HCT116 (cell line): ENCODE data around the gene XKR7. TPM values are rescaled to one million over a fixed set of nuclear protein-coding genes. Genes with fewer than 3 reads are reported as not detected.

Experiments
- ATAC-seq: fragments of 200-7000 bp; cut with Tn5 transposase; 2 replicates; pipeline ENCODE4 v1.9.1; 2020; ENCODE audit warnings: mild to moderate bottlenecking, moderate library complexity
- BruUV-seq: library from RNA; stranded (reverse); fragments of 400-500 nt; replicated peaks from 2 replicates; lab custom pipeline; 2021; lab: Mats Ljungman, UMichigan
- CTCF ChIA-PET: fragments of 300-600 bp; sonication (Branson Sonifier 250); formaldehyde crosslinking; loops from one replicate; lab custom pipeline; 2021; ENCODE audit warnings: antibody characterized with exemption; lab: Charles Lee
- POLR2A ChIA-PET: fragments of 300-600, 350-600 bp; sonication (Branson Sonifier 250); formaldehyde crosslinking; loops from one replicate; lab custom pipeline; 2021; ENCODE audit warnings: antibody characterized with exemption; lab: Charles Lee
- RAD21 ChIA-PET, 2 experiments: fragments of 300-600 bp; sonication (Branson Sonifier 250); formaldehyde crosslinking; loops; one replicate each; lab custom pipeline; 2023; ENCODE audit warnings: low total read pairs in 2 of 2; ENCODE audit not compliant: uncharacterized antibody in 2 of 2, unreplicated experiment in 2 of 2, low non-redundant PET in 1 of 2; lab: Charles Lee
- DNase-seq: peaks from one replicate; pipeline ENCODE4 v3.0.0-alpha.2; 2010; ENCODE audit warnings: low read depth, low spot score
- H2AFZ ChIP-seq: fragments of 200-600 bp; shearing (Covaris generic), sonication (generic); 2 replicates; pipeline ENCODE4 v1.6.1; 2017; ENCODE audit warnings: low read depth, mixed run types, mixed read lengths, antibody characterized with exemption, low read length; ENCODE audit not compliant: poor library complexity, severe bottlenecking
- H3K27ac ChIP-seq: 2 replicates; pipeline ENCODE4 v1.5.1; 2012; ENCODE audit warnings: low read depth, low read length
- H3K27me3 ChIP-seq: fragments of 200-600 bp; sonication (generic); 2 replicates; pipeline ENCODE4 v1.6.1; 2016; ENCODE audit warnings: mixed run types, low read length, mixed read lengths; ENCODE audit not compliant: insufficient read depth
- H3K36me3 ChIP-seq, 2 experiments: fragments of 200-500 bp in 1 of 2; fragments of 200-600 bp in 1 of 2; sonication (Bioruptor generic) in 1 of 2; sonication (generic) in 1 of 2; 2 replicates each; pipeline versions ENCODE4 v1.5.1 to v1.6.1; 2014 to 2016; ENCODE audit warnings: low read length in 2 of 2, inconsistent platforms in 1 of 2, mixed read lengths in 1 of 2, mixed run types in 1 of 2; ENCODE audit not compliant: insufficient read depth in 2 of 2, control insufficient read depth in 1 of 2
- H3K4me1 ChIP-seq, 2 experiments: fragments of 200-600 bp in 1 of 2; sonication (generic) in 1 of 2; 2 replicates each; pipeline versions ENCODE4 v1.5.1 to v1.6.1; 2012 to 2017; ENCODE audit warnings: low read length in 2 of 2, inconsistent platforms in 1 of 2, mild to moderate bottlenecking in 1 of 2, mixed read lengths in 1 of 2, mixed run types in 1 of 2, moderate library complexity in 1 of 2; ENCODE audit not compliant: insufficient read depth in 2 of 2, control insufficient read depth in 1 of 2
- H3K4me2 ChIP-seq: fragments of 200-600 bp; sonication (generic); 2 replicates; pipeline ENCODE4 v1.6.1; 2017; ENCODE audit warnings: mixed run types, low read length, mixed read lengths
- H3K4me3 ChIP-seq, 2 experiments: fragments of 200-600 bp in 1 of 2; sonication (generic) in 1 of 2; replicated peaks in 1 of 2; 2 replicates each; pipeline ENCODE4 v1.5.1; 2011 to 2016; ENCODE audit warnings: low read length in 2 of 2, control low read depth in 1 of 2, low read depth in 1 of 2, mild to moderate bottlenecking in 1 of 2, mixed read lengths in 1 of 2, mixed run types in 1 of 2
- H3K79me2 ChIP-seq: fragments of 200-600 bp; sonication (generic); 2 replicates; pipeline ENCODE4 v1.6.1; 2017; ENCODE audit warnings: mild to moderate bottlenecking, mixed run types, low read length, moderate library complexity, mixed read lengths; ENCODE audit not compliant: insufficient read depth
- H3K9ac ChIP-seq: fragments of 200-600 bp; sonication (generic); 2 replicates; pipeline ENCODE4 v1.6.1; 2016; ENCODE audit warnings: low read length, mixed read lengths
- H3K9me2 ChIP-seq: fragments of 200-600 bp; sonication (generic), shearing (Covaris generic); 2 replicates; pipeline ENCODE4 v1.6.1; 2017; ENCODE audit warnings: mixed run types, mild to moderate bottlenecking, moderate library complexity; ENCODE audit not compliant: insufficient read depth
- H3K9me3 ChIP-seq, 2 experiments: fragments of 200-500 bp in 1 of 2; fragments of 200-600 bp in 1 of 2; sonication (Bioruptor generic) in 1 of 2; sonication (generic) in 1 of 2; 2 replicates each; pipeline ENCODE4 v1.6.1; 2014 to 2017; ENCODE audit warnings: low read length in 2 of 2, mixed read lengths in 2 of 2, inconsistent platforms in 1 of 2, low read depth in 1 of 2, mild to moderate bottlenecking in 1 of 2, mixed run types in 1 of 2, moderate library complexity in 1 of 2; ENCODE audit not compliant: control insufficient read depth in 1 of 2, insufficient read depth in 1 of 2
- H4K20me1 ChIP-seq: fragments of 200-600 bp; sonication (generic), shearing (Covaris generic); 2 replicates; pipeline ENCODE4 v1.6.1; 2017; ENCODE audit warnings: mixed run types, mild to moderate bottlenecking, moderate library complexity; ENCODE audit not compliant: insufficient read depth
- ATF3 ChIP-seq: IDR thresholded peaks from 2 replicates; pipeline ENCODE4 v1.6.1; 2012
- CBX3 ChIP-seq: IDR thresholded peaks from 2 replicates; pipeline ENCODE4 v1.6.1; 2012; ENCODE audit warnings: low read depth
- CEBPB ChIP-seq: IDR thresholded peaks from 2 replicates; pipeline ENCODE4 v1.6.1; 2012; ENCODE audit warnings: low read depth
- ELF1 ChIP-seq: IDR thresholded peaks from 2 replicates; pipeline ENCODE4 v1.6.1; 2012; ENCODE audit warnings: low read depth, borderline replicate concordance
- EZH2 ChIP-seq: fragments of 200-600 bp; sonication (generic); IDR thresholded peaks from 2 replicates; pipeline ENCODE4 v1.6.1; 2017; ENCODE audit warnings: antibody characterized with exemption, mixed run types
- EZH2phosphoT487 ChIP-seq: fragments of 200-600 bp; IDR thresholded peaks from 2 replicates; pipeline ENCODE4 v1.6.1; 2018; ENCODE audit warnings: antibody characterized with exemption, borderline replicate concordance
- FOSL1 ChIP-seq: IDR thresholded peaks from 2 replicates; pipeline ENCODE4 v1.6.1; 2012; ENCODE audit warnings: low read depth
- POLR2A ChIP-seq: IDR thresholded peaks from 2 replicates; pipeline ENCODE4 v1.7.0; 2011; ENCODE audit warnings: borderline replicate concordance; ENCODE audit not compliant: insufficient read depth, insufficient read length; ENCODE audit errors: extremely low read depth
- POLR2AphosphoS5 ChIP-seq: IDR thresholded peaks from 2 replicates; pipeline ENCODE4 v1.6.1; 2011; ENCODE audit warnings: mild to moderate bottlenecking, low read depth, low read length, moderate library complexity
- RAD21 ChIP-seq: IDR thresholded peaks from 2 replicates; pipeline ENCODE4 v1.6.1; 2012; ENCODE audit warnings: low read depth, mild to moderate bottlenecking
- REST ChIP-seq: IDR thresholded peaks from 2 replicates; pipeline ENCODE4 v1.6.1; 2012; ENCODE audit warnings: low read depth
- SIN3A ChIP-seq: IDR thresholded peaks from 2 replicates; pipeline ENCODE4 v1.6.1; 2012; ENCODE audit warnings: low read depth
- SRF ChIP-seq: IDR thresholded peaks from 2 replicates; pipeline ENCODE4 v1.6.1; 2012; ENCODE audit warnings: low read depth
- TCF7L2 ChIP-seq: IDR thresholded peaks from 2 replicates; pipeline ENCODE4 v1.7.0; 2011; ENCODE audit warnings: borderline replicate concordance, inconsistent platforms; ENCODE audit not compliant: insufficient read depth, insufficient read length; ENCODE audit errors: extremely low read depth
- YY1 ChIP-seq: IDR thresholded peaks from 2 replicates; pipeline ENCODE4 v1.6.1; 2011; ENCODE audit warnings: low read length, low read depth, moderate library complexity, mild to moderate bottlenecking; ENCODE audit not compliant: insufficient replicate concordance; ENCODE audit errors: extremely low read depth
- ZFX ChIP-seq: fragments of 450-650 bp; IDR thresholded peaks from 2 replicates; pipeline ENCODE4 v1.6.1; 2017
- ZNF274 ChIP-seq: fragments of 200-500 bp; sonication (Bioruptor generic); IDR thresholded peaks from 2 replicates; pipeline ENCODE4 v1.6.1; 2014; ENCODE audit warnings: mild to moderate bottlenecking, low read depth, low read length, inconsistent platforms
- intact Hi-C: fragments of 100-400 bp; cut with micrococcal nuclease; formaldehyde crosslinking; loops from 2 replicates; pipeline ENCODE4 v1.10.0; 2022
- total RNA-seq: library from RNA; stranded (reverse); gene quantifications from one replicate; pipeline ENCODE4 v1.2.1, GENCODE V29; 2021; ENCODE audit not compliant: unreplicated experiment
- TF ChIP-seq, protein P1 (sequence below), 3 experiments: fragments of 200-600 bp in 1 of 3; sonication (generic) in 1 of 3; IDR thresholded peaks in 2 of 3; conservative IDR thresholded peaks in 1 of 3; 2 replicates each; pipeline ENCODE4 v1.5.1; 2012 to 2017; ENCODE audit warnings: low read depth in 2 of 3, low read length in 2 of 3, antibody characterized with exemption in 1 of 3, borderline replicate concordance in 1 of 3, control low read depth in 1 of 3, mild to moderate bottlenecking in 1 of 3, mixed read lengths in 1 of 3, mixed run types in 1 of 3, moderate library complexity in 1 of 3; ENCODE audit not compliant: insufficient read depth in 1 of 3
- TF ChIP-seq, protein P2 (sequence below): IDR thresholded peaks from 2 replicates; pipeline ENCODE4 v1.6.1; 2011; ENCODE audit warnings: mild to moderate bottlenecking, low read length, moderate library complexity; ENCODE audit not compliant: insufficient replicate concordance; ENCODE audit errors: extremely low read depth

The XKR7 gene
- total RNA-seq, 1 experiment from 2014 or later = not detected

DNA sequence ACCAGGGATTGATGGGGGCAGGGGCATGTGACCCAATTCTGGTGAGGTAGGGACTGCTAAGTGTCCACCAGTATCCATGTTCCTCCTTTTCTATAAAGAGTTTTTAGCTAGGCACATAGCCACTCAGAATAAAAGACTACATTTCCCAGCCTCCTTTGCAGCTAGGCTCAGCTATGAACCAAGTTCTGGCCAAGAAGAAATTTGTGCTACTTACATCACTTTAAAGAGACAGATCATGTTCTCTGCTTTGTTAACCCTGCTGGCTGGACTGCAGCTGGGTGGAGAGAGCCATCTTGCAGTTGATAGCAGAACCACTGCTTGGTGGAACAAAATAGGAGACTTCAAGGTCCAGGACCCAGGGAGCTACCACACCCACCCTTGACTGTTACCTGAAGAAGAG lies 37.0 kb downstream of the XKR7 start:
- no peaks in the 10 kb centered on the region; the same call in 1 of the 2 replicates for H3K27me3 ChIP-seq

More for the DNA sequence above, 37.0 kb downstream of the XKR7 start:
- Histone ChIP-seq H3K27ac (no peak overlapping the region), H3K9ac (no peak overlapping the region), H3K9me2 (no peaks in the 10 kb centered on the region), H3K4me2 (no peak overlapping the region), H3K9me3 (no peaks in the 10 kb centered on the region), H3K4me3 (no peak overlapping the region), H4K20me1 (no peaks in the 10 kb centered on the region), H2AFZ (no peak overlapping the region), H3K79me2 (no peaks in the 10 kb centered on the region), H3K4me1 (no peaks in the 10 kb centered on the region), H3K36me3 (no peaks in the 10 kb centered on the region)
- BruUV-seq = no TSS peak
- DNase-seq (peak; percentile 13), ATAC-seq (peak; percentile 67)
- intact Hi-C loops = no loop called here
- CTCF ChIA-PET = interaction anchor here (0.7 to 1.0 kb wide), 2 partner anchors 11 to 13 kb away, joined by 3 to 5 read pairs; no protein-coding TSS in a partner anchor
- RAD21 ChIA-PET = no interaction called here
- POLR2A ChIA-PET = interaction anchor here (0.8 to 1.8 kb wide), 2 partner anchors 13 to 53 kb away, joined by 3 to 5 read pairs; partner anchors contain the start of gene PDRG1
- TF ChIP-seq CEBPB (no peak), ZFX (no peak), ATF3 (no peak), YY1 (no peak), SIN3A (no peak), EZH2 (no peak), EZH2phosphoT487 (no peak), RAD21 (no peak), TCF7L2 (no peak), FOSL1 (no peak), ELF1 (no peak), POLR2AphosphoS5 (no peak), CBX3 (no peak), SRF (no peak), POLR2A (no peak), ZNF274 (no peak), REST (no peak)
- TF ChIP-seq, protein P1, sequence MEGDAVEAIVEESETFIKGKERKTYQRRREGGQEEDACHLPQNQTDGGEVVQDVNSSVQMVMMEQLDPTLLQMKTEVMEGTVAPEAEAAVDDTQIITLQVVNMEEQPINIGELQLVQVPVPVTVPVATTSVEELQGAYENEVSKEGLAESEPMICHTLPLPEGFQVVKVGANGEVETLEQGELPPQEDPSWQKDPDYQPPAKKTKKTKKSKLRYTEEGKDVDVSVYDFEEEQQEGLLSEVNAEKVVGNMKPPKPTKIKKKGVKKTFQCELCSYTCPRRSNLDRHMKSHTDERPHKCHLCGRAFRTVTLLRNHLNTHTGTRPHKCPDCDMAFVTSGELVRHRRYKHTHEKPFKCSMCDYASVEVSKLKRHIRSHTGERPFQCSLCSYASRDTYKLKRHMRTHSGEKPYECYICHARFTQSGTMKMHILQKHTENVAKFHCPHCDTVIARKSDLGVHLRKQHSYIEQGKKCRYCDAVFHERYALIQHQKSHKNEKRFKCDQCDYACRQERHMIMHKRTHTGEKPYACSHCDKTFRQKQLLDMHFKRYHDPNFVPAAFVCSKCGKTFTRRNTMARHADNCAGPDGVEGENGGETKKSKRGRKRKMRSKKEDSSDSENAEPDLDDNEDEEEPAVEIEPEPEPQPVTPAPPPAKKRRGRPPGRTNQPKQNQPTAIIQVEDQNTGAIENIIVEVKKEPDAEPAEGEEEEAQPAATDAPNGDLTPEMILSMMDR (IDR thresholded peaks at IDR 0.05 in 2 of 3, conservative IDR thresholded peaks at IDR 0.05 in 1 of 3; ENCODE audit: borderline replicate concordance in 1 of 3, insufficient read depth in 1 of 3, low read depth in 2 of 3, low read length in 2 of 3) = no peak
- TF ChIP-seq, protein P2, sequence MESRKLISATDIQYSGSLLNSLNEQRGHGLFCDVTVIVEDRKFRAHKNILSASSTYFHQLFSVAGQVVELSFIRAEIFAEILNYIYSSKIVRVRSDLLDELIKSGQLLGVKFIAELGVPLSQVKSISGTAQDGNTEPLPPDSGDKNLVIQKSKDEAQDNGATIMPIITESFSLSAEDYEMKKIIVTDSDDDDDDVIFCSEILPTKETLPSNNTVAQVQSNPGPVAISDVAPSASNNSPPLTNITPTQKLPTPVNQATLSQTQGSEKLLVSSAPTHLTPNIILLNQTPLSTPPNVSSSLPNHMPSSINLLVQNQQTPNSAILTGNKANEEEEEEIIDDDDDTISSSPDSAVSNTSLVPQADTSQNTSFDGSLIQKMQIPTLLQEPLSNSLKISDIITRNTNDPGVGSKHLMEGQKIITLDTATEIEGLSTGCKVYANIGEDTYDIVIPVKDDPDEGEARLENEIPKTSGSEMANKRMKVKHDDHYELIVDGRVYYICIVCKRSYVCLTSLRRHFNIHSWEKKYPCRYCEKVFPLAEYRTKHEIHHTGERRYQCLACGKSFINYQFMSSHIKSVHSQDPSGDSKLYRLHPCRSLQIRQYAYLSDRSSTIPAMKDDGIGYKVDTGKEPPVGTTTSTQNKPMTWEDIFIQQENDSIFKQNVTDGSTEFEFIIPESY = no peak
